ENCODE measurements around the gene CYB5A. TPM values are rescaled to one million over a fixed set of nuclear protein-coding genes. Genes with fewer than 3 reads are reported as not detected.

Gene CYB5A
- total and polyA plus RNA-seq, 7 donors, result 13.4 to 35.6 (median 27.0) TPM

GRCh38 chr18:74268933-74269620, 22.7 kb downstream of the CYB5A start:
- no peaks in the 10 kb centered on the region for H3K4me1 ChIP-seq
- 72 to 79% (median 74%) methylated on average over 11 of the region's 11 CpGs for WGBS, 3 donors
- no peak overlapping the region for H3K4me3 ChIP-seq
- no peaks in the 10 kb centered on the region for H3K9me3 ChIP-seq
- intact Hi-C loops (cut with DNase I), result no loop called here
- DNase-seq (no peak), ATAC-seq (no peak)
- H3K36me3 ChIP-seq (ENCODE audit: insufficient read depth in 1 of 2, low read depth in 1 of 2), result no peaks in the 10 kb centered on the region
- no peaks in the 10 kb centered on the region for H3K27me3 ChIP-seq (ENCODE audit: insufficient read depth in 3 of 3, low read length in 2 of 3)
- TF ChIP-seq CTCF (IDR thresholded peaks at IDR 0.05), result no peak
- H3K27ac ChIP-seq, result no peak overlapping the region

- no peak overlapping the region for H3K27ac ChIP-seq
These were observed 23.6 kb downstream of the CYB5A start for GRCh38 chr18:74268175-74268574.

GRCh38 chr18:74266161-74266560, 25.6 kb downstream of the CYB5A start:
- ATAC-seq (no peak), DNase-seq (no peak)
- Histone ChIP-seq H3K9me3 (no peaks in the 10 kb centered on the region), H3K36me3 (ENCODE audit: insufficient read depth in 1 of 2, low read depth in 1 of 2) (peaks cover 0 to 18% of the 10 kb centered on the region in 2 donors), H3K27me3 (ENCODE audit: insufficient read depth in 3 of 3, low read length in 2 of 3) (no peaks in the 10 kb centered on the region), H3K4me3 (no peak overlapping the region), H3K27ac (no peak overlapping the region), H3K4me1 (no peaks in the 10 kb centered on the region)
- intact Hi-C loops (cut with DNase I), result no loop called here
- no peak for TF ChIP-seq CTCF (IDR thresholded peaks at IDR 0.05)
- WGBS, 3 donors, result 73 to 76% (median 74%) methylated on average over 9 of the region's 9 CpGs

More at GRCh38 chr18:74268175-74268574, 23.6 kb downstream of the CYB5A start:
- no peak overlapping the region for H3K4me3 ChIP-seq
- H3K9me3 ChIP-seq, result no peaks in the 10 kb centered on the region
- DNase-seq (no peak), ATAC-seq (no peak)
- no peaks in the 10 kb centered on the region for H3K27me3 ChIP-seq (ENCODE audit: insufficient read depth in 3 of 3, low read length in 2 of 3)
- intact Hi-C loops (cut with DNase I), result no loop called here
- no peaks in the 10 kb centered on the region for H3K4me1 ChIP-seq
- WGBS, 3 donors, result 95 to 98% (median 97%) methylated on average over 7 of the region's 7 CpGs
- TF ChIP-seq CTCF (IDR thresholded peaks at IDR 0.05), result no peak
- peaks cover 0 to under 1% of the 10 kb centered on the region in 2 donors for H3K36me3 ChIP-seq (ENCODE audit: insufficient read depth in 1 of 2, low read depth in 1 of 2)

GRCh38 chr18:74265546-74266098, 26.1 kb downstream of the CYB5A start:
- DNase-seq, result no peak
- no peak for TF ChIP-seq CTCF (IDR thresholded peaks at IDR 0.05)
- Histone ChIP-seq H3K4me1 (no peaks in the 10 kb centered on the region), H3K4me3 (no peak overlapping the region), H3K27me3 (ENCODE audit: insufficient read depth in 3 of 3, low read length in 2 of 3) (no peaks in the 10 kb centered on the region), H3K9me3 (no peaks in the 10 kb centered on the region), H3K27ac (no peak overlapping the region), H3K36me3 (ENCODE audit: insufficient read depth in 1 of 2, low read depth in 1 of 2) (peaks cover 0 to 20% of the 10 kb centered on the region in 2 donors)
- 75 to 76% (median 76%) methylated on average over 8 of the region's 8 CpGs for WGBS, 3 donors
- ATAC-seq, result no peak
- intact Hi-C loops (cut with DNase I), result no loop called here
